ENCODE measurements around the gene BAIAP2.
A peak's percentile ranks its signal among the peaks of the same experiment; 100 is the strongest.

Gene BAIAP2

DNA sequence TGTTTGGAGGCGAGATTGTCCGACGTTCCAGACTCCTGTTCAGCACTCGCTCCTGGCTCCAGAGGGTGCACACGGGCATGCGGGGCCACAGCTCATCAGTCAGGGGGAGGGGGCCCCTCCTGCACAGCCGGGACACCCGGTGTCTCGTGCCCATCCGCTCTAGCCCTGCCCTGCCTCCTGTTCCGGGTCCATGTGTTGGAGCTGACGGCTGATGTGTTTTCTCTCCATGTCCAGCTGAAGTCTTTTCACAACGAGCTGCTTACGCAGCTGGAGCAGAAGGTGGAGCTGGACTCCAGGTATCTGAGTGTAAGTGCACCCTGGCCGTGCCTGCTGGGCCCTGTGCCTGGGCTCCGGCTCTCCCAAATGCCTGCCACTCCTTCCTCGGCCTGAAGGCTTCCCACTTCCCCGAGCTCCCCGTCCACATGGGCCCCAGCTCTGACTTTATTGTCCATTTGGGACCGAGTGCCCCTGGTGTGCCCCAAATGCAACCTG is 50.5 kb downstream of the BAIAP2 start:
- DNase-seq (ENCODE audit: low read depth, low spot score) = no peak

DNA sequence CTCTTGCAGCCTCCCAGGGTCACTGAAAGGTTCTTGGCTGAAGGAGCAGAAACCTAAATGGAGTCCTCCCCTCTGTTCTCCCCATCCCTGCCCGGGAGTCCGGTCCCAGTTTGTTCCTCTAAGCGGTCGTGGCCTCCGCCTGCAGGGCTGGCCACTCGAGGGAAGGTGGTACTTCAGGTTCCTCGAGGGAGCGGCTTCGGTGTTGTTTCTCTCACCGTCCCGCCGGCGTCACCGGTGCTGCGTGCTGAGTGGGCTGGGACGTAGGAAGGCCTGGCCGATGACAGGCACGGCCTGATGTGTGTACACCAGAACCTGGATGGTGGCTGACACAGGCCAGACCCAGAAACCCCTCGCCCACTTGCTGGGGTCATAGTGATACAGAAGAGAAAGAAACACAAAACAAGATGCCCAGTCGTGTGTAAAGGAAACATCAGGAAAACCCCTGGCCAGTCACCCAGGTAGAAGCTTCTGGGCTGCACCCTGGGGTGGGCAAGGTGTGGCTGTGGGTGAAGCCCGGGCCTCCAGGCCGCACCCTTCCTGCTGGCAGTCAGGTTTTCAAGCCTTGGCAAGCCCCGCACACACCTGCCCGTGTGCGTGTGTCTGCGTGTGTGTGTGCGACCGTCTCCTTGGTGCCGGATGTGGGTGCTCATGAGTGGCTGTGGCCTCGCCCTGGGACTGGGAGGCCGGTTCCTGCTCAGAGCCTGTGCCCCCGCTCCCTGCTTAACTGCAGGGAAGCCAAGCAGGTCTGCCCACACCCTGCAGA is 52.0 kb downstream of the BAIAP2 start:
- no peak for DNase-seq (ENCODE audit: low read depth, low spot score)

DNA sequence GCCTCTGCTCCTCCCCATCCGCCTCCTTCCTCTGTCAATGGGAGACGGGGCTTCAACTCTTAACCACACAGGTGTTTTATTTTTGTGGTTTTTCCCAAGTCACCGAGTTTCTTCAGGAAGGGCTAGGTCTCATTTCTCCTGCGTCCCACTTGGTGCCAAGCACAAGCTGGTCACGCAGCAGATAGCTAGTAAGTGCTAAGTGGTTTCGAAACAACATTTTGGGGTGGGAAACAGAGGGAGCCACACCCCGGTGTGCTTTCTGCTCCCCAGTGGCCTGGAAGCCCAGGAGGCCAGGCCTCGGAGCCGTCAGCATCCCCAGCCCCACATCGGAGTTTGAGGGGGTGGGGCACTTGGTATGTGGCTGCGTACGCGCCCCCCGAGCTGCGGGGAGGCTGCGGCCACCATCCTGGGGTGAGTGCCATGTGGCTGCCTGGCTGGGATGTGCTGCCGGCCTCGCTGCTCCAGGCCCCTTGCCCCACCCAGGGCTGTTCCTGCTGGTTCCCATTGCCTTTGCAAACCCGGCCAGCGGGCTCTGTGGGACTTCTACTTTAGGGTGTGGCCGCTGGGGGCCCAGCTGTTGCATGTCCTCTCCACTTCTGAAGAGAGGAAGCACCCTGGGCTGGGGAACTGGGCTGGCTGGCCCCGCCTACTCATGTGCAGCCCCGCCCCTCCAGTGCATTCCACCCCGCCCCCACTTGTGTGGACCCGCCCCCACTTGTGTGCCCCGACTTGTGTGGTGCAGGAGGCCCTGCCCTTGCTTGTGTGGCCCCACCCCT is 55.6 kb downstream of the BAIAP2 start:
- DNase-seq (ENCODE audit: low read depth, low spot score) = no peak

DNA sequence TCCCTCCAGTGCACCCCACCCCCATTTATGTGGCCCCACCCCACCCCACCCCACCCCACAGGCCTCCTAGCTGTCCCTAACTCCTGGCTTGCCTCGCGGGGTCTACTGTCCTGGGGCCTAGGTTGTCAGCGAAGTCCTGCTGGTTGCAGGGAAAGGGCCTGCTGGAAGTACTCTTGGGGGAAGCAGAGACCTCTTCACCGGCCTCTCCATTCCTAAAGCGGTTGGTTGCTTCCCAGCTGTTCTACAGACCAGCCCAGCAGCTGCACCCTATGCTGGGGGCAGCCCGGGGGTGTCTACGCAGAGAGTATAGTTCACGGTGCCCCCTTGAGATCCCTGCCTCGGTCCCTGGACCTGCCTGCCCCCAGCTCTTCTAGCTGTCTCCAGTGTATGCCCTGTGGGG is 56.2 kb downstream of the BAIAP2 start:
- DNase-seq (ENCODE audit: low read depth, low spot score) = no peak

DNA sequence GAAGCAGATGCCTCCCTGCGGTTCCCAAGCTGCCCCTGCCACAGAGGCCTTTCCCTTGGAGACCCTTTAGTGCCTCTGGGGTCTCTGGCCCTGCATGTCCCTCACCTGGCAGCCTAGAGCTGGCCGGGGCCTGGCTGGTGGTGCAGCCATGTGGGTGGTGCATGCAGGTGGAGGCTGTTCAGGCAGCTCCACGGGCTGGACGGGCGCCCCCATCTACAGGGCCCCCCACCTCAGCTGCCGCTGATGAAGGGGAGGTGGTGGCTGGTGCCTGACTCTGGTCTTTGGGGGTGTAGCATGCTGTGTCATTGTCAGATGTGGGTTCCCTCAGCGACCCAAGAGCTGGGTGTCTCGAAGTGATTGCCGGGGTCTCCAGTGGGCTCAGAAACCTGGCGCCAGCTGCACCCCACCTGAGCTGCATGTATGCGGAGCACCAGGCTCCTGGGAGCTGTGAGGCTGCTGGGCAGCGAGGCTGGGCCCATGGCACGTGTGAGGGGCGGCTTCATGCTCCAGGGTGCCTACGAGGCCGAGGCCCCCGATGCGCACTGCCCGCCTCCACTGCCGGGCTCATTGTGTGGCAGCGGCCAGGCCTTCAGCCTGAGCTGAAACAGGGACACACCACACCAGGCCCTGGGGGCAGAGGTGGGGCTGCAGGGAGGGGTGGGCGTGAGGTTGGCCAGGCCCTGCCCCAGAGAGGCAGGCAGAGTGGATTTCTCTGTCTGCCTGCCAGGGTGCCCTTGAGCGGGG is 57.0 kb downstream of the BAIAP2 start:
- no peak for DNase-seq (ENCODE audit: low read depth, low spot score)

DNA sequence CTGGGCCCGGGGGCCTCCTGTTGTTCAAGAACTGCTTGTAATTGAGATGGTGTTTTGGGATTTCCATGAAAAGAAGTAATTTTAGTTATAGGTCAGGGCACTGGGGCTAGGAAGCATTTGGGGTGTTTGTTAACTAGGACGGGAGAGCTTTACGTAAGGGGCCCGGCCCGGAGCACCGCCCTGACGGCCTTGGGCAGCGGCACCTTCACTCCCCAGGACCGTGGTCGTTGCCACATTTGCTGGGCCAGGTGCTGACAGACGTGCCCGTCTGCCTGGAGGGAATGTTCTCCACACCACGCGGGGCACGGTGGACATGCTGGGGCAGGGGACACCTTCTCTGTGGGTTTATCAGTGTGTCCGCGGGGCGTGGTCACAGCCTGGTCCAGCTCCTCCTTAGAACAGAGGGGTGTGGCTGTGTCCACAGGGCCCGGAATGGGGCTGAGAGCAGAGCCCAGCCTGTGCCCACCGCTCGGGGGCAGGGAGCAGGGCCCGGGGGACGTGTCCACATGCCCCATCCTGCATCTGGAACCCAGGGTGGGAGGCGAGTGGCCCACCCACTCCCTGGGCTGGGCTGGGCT is 57.7 kb downstream of the BAIAP2 start:
- DNase-seq (ENCODE audit: low read depth, low spot score) = no peak

DNA sequence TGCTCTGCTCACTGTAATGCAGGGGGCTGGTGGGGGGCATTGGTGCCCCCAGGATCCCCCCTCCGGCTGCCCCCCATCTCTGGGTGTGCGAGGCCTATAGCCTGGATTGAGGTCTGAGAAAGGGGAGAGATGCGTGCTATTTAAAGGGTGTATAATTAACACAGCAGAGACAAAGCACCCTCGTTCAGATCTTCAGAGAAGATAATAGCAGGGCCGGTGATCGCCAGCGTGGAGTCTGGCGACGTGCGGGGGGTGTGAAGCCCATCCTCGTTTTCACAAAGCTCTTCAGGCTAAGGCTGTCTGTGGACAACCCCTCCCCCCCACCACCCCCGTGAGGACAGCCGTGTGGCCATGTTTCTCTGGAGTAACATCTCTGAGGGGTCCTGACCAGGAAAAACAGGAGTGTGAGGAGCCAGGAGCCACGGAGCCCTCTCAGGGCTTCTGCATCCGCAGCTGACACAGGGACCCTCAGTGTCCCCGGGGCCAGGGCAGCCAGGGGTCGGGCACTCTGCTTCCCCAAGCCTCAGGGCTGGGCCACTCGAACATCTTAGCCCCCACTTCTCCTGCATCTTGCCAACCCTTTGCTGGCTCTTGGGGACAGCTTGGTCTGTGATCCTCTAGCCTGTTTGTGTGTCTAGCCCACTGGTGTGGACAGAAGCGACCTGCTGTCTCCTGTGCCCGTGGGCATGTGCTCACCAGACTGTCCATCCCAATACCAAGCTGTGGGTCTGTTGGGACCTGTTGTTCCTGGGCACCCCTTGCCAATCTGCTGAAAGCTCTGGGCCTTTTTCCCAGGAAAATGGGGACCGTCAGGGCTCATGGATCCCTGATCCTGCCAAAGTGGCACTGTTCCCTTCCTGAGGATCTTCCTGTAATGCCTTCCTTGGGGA is 58.9 kb downstream of the BAIAP2 start:
- DNase-seq (ENCODE audit: low read depth, low spot score) = no peak

DNA sequence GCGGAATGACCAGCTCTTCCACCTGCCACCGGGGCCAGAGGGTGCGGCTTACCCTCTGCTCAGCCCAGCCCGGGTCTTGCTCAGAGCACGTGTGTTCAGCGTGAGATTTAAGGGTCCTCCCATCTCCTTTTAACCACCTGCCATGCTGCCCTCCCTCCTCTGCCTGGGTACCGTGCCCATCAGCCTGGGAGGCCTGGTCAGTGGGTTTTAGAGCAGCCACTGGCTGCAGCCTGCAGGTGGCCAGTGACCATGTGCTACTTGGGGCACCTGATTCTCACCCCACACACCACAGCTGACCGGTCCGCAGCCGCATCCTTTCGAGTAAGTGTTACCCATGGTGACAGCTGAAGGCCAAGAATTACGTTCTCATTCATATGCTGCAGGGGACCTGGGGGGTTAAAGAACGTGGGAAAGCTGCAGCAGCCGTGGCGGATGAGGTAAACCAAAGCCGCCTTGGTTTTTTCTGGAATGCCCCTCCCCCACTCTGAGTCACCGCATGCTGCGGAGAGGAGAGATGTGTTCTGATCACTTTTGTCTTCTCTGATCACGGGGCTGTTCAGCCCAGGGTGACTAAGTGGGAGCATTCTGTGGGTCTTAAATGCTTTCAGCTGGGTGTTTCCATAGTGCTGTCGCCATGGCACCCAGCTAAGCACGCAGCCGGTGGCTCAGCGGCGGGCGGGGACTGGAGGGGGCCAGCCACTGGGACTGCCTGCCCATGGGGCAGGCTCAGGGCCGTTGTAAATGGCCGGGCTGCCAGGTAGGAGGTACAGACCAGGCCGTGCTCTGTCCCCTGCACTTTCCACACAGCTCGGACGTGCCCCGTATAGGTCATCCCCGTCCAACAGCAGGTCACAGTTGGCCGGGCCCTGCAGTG is 59.8 kb downstream of the BAIAP2 start:
- DNase-seq (ENCODE audit: low read depth, low spot score) = peak; percentile 93

DNA sequence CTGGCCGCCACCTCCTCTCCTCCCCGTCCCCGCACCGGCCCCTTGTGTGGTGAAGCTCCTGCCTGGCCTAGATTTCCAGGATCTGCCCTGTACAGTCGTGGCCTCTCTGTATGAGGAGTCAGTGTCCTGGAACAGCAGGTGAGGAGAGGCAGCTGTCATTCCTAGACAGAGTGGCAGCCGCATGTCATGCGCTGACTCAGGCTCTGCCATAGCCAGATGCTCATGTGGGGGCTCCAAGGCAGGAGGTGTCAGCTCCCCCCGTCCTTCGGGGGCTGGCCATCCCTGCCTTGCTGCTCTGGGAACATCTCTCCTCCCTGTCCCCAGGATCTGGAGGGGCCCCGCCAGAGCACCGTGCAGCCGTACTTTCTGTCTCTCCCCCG is 60.4 kb downstream of the BAIAP2 start:
- no peak for DNase-seq (ENCODE audit: low read depth, low spot score)

DNA sequence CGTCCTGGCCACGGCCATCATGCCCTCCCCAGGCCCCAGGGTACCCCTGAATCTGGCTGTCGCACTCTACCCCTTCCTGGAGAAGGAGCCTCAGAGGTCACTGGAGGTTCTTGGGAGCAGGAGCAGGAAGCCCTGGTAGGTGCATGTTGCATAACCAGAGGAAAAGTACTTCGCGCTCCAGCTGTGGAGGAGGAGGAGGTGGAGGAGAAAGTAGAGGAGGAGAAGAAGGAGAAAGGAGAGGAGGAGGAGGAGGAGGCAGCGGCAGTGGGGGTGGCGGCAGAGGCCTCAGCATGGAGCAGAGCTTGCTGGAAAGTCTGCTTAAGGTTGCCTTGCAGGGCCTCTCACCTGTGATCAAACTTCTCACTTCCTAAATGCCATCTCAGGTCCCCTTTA is 61.8 kb downstream of the BAIAP2 start:
- no peak for DNase-seq (ENCODE audit: low read depth, low spot score)

DNA sequence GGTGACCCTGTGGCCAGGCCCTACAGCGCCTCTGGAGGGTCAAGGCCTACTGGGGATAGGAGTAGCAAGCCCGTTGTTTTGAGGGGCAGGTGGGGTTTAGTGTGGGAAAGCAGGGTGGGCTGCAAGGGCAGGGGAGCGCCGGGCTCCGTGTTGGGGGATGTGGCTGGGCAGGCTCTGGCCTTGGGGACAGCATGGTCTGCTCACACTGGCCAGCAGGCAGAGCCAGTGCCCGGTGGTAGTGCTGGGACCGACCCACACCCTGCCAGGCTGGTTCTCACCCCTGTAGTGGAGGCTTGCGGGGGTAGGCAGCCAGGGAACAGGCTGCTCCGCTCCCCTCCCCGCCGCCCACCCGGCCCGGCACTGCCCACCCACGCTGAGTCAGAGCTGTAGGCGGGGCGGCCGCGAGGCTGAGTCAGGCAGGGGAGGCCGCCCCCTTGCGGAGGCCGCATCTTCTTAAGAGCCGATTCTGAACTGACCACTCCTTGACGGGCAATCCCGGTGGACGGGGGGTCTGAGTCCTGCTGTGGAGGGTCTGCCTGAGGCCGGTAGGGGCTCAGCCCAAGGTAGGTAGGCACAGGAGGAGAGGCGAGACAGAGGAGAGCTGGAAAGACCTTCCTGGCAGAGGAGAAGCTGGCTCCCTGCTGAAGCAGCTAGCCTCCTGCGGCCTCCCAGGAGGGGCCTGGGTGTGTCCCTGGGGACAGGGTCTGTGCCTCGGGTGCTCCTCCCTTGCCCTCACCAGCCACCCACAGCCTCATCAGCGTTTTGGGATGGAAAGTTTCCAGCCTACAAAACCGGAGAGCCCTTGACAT is 62.4 kb downstream of the BAIAP2 start:
- peak; percentile 63 for DNase-seq (ENCODE audit: low read depth, low spot score)

DNA sequence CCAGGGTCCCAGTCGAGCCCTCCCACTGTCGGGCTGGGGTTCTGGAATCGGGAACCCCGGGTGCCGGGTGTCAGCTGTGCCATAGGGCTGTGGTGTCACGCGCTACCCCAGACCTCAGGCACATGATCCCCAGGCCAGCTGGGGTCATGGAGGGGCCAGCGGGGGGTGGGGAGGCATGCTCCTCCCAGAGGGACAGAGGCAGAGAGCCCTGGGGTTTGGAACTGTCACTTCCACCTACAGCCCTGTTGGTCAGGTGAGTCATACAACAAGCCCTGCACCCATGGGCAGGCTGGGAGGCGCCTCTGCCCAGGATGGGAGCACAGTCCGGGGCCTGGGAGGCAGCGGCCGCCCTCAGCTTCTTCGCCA is 63.0 kb downstream of the BAIAP2 start:
- no peak for DNase-seq (ENCODE audit: low read depth, low spot score)

DNA sequence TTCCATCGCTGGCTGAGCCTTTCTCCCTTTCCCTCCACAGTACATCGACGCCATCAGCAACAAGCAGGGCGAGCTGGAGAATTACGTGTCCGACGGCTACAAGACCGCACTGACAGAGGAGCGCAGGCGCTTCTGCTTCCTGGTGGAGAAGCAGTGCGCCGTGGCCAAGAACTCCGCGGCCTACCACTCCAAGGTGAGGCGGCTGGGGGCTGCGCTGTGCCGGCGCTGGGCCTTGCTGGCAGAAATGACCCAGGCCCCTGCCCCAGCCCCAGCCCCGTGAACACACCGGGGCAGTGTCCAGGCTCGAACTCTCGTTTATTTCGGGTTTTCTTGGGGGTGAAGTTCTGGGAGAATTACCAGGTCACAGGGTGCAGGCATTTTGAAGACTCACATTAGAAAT is 64.9 kb downstream of the BAIAP2 start:
- DNase-seq (ENCODE audit: low read depth, low spot score) = no peak

DNA sequence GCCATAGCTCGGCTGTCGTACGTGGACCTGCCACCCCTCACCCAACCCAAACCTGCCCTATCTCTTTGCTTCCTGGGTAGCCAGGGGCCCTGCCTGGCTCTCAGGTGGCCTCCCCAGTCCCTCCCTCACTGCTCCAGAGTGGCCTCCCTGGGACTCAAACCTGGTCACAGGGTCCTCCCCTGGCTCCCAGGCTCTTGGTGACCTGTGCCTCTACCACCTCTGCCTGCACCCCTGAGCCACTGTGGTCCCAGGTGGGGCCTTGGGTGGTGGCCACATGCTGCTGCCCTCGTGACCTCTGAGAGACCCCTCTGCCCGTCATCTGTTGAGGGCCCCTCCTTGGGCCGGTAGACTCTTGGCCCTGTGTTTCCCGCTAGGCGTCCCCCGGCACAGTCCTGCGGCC is 65.7 kb downstream of the BAIAP2 start:
- no peak for DNase-seq (ENCODE audit: low read depth, low spot score)

DNA sequence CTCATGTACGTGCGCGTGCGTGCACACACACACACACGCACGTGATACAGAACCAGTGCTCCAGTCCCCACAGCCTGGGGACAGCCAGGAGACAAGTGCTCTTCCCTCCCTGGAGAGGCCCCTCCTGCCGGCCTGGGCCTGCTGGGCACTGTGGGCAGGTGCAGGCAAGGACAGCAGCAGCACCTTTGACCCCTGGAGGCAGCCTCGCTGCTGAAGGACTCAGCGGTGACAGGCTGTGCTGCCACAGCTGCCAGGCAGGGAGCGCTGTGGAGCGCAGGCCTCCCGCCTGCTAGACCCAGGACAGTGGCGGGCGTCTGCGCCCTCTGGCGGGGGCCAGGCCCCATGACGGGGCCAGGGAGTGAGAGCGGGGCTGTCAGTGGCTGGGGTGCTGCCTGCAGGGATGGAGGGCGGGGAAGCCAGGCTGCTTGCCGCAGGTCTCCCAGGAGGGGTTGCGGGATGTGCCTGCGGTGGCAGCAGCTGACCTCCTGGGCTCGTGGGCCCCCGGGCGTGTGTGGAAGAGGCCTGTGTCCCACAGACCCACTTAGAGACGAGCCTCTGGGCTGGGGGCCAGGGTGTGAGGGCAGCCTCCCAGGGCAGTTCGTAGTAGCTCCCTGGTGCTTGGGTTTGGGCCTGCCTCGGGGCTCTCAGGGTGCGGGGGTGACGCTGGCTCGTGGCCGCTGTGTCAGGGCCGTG is 66.8 kb downstream of the BAIAP2 start:
- DNase-seq (ENCODE audit: low read depth, low spot score) = no peak

DNA sequence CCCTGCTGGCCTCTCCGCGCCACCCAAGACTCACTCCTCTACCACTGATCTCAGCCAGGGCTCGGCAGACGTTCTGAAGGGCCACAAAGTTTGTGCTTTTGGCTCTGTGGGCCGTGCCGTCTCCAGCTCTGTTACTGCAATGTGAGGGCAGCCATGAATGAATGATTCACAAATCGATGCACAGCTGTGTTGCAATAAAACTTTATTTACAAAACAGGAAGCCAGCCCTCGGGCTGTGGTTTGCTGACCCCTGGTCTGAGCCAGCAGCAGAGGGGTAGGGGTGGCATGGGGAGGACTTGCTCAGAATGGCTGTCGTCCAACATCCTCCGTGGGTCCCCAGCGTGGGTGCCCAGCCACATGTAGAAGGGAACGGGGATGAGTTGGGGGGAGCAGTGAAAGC is 67.4 kb downstream of the BAIAP2 start:
- no peak for DNase-seq (ENCODE audit: low read depth, low spot score)

DNA sequence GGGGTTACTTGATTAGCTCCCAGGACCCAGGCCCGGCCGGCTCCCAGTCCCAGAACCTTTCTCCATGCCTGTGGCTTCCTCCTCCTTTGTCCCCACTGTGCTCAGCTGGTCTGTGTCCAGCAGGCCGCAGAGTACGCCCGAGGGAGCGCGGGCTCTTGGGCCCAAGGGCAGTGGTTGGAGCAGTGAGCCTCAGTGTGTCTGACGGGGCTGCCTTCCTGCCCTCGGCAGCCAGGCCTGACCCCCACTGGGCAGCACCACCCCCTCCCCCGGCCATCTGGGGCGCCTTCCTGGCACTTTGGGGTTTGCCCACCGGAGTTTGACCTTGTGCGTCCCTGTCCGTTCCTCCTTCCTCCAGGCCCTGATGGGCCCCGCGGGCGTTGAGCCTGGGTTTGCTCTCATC is 67.9 kb downstream of the BAIAP2 start:
- no peak for DNase-seq (ENCODE audit: low read depth, low spot score)

DNA sequence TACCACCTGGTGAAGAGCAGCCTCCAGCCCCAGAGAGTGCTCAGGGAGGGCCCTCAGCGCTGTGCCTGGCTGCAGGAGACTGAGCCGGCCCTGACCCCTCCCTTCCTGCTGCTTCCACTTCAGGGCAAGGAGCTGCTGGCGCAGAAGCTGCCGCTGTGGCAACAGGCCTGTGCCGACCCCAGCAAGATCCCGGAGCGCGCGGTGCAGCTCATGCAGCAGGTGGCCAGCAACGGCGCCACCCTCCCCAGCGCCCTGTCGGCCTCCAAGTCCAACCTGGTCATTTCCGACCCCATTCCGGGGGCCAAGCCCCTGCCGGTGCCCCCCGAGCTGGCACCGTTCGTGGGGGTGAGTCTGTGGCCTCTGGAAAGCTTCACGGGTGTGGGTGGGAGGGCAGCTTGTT is 68.4 kb downstream of the BAIAP2 start:
- DNase-seq (ENCODE audit: low read depth, low spot score) = no peak

DNA sequence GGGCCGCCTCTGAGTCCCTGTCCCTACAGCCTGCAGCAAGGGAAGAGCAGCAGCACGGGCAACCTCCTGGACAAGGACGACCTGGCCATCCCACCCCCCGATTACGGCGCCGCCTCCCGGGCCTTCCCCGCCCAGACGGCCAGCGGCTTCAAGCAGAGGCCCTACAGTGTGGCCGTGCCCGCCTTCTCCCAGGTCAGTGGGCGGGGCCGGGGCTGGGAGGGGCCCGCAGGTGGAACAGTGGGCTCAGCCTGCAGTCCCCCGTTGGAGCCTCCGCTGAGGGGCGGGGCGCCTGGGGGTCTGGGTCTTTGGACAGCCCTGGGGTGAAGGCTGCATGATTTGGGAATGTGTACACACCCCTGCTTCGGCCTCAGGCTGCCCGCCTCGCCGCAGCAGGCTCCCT is 71.8 kb downstream of the BAIAP2 start:
- no peak for DNase-seq (ENCODE audit: low read depth, low spot score)

Measured in smooth muscle cell of the brain vasculature (primary cell).